K562 (cell line): ENCODE data around the gene ACP4. TPM values are rescaled to one million over a fixed set of nuclear protein-coding genes. Genes with fewer than 3 reads are reported as not detected.

ENCODE experiments used
- BHLHE40 ChIP-seq: IDR thresholded peaks from 2 replicates; pipeline ENCODE4 v1.6.1; 2011; ENCODE audit warnings: low read length, improper control_type of control experiment
- E2F3 ChIP-seq: fragments of 250-450 bp; sonication (Bioruptor Pico); IDR thresholded peaks from 2 replicates; pipeline ENCODE4 v1.4.0; 2020; ENCODE audit warnings: mild to moderate bottlenecking
- GATA2 ChIP-seq: sonication (generic); formaldehyde crosslinking; IDR thresholded peaks from 2 replicates; pipeline ENCODE4 v1.4.0; 2020; ENCODE audit warnings: mild to moderate bottlenecking, missing genetic modification reagents
- NCOA1 ChIP-seq: fragments of 450-650 bp; IDR thresholded peaks from 2 replicates; pipeline ENCODE4 v1.6.1; 2016; ENCODE audit warnings: low read depth
- NCOA2 ChIP-seq, 2 experiments: fragments of 450-650 bp; IDR thresholded peaks; 2 replicates each; pipeline ENCODE4 v1.6.1; 2018; ENCODE audit warnings: mild to moderate bottlenecking in 2 of 2, moderate library complexity in 1 of 2; ENCODE audit not compliant: partially characterized antibody in 2 of 2
- SAFB2 ChIP-seq: fragments of 200-400 bp; formaldehyde crosslinking; IDR thresholded peaks from 2 replicates; pipeline ENCODE4 v1.6.1; 2018; ENCODE audit warnings: borderline replicate concordance, low read length, low read depth, moderate library complexity; ENCODE audit not compliant: severe bottlenecking
- TCF7 ChIP-seq: sonication (generic); IDR thresholded peaks from 2 replicates; pipeline ENCODE4 v1.6.1; 2016; ENCODE audit warnings: antibody characterized with exemption, borderline replicate concordance
- ZEB2 ChIP-seq: fragments of 450-650 bp; IDR thresholded peaks from 2 replicates; pipeline ENCODE4 v1.6.1; 2016
- ZNF12 ChIP-seq: sonication (generic); formaldehyde crosslinking; IDR thresholded peaks from 2 replicates; pipeline ENCODE4 v1.4.0; 2020; ENCODE audit warnings: mild to moderate bottlenecking, missing genetic modification reagents
- ZNF174 ChIP-seq: fragments of 250-450 bp; sonication (Bioruptor Pico); IDR thresholded peaks from 2 replicates; pipeline ENCODE4 v1.4.0; 2020; ENCODE audit warnings: mild to moderate bottlenecking
- ZNF717 ChIP-seq: fragments of 250-450 bp; sonication (Bioruptor Pico); IDR thresholded peaks from 2 replicates; pipeline ENCODE4 v1.5.0; 2021
- polyA plus RNA-seq, 8 experiments: library from polyadenylated mRNA; depleted of rRNA in 4 of 8; stranded (reverse) in 5 of 8; unstranded in 3 of 8; fragments of >200 nt; fragmentation: Nextera tagmentation in 2 of 8; fragmentation: Illumina TruSeq in 1 of 8; extraction: Ambion mirVana in 2 of 8; extraction: Trizol in 1 of 8; gene quantifications; 2 replicates each; pipeline versions ENCODE4 v1.2.1 to v1.2.3, GENCODE V29; 2011 to 2014; ENCODE audit warnings: inconsistent platforms in 1 of 8, missing spikeins in 1 of 8
- total RNA-seq, 7 experiments: library from RNA; depleted of rRNA in 6 of 7; stranded (reverse); fragments of >200 nt in 6 of 7; fragmentation: Illumina TruSeq in 2 of 7; extraction: Trizol in 2 of 7; gene quantifications; 2 replicates each; pipeline versions ENCODE4 v1.2.1 to v1.2.3, GENCODE V29; 2011 to 2021; ENCODE audit warnings: low replicate concordance in 1 of 7
- TF ChIP-seq, protein P1 (sequence below): fragments of 250-450 bp; sonication (Bioruptor Pico); IDR thresholded peaks from 2 replicates; pipeline ENCODE4 v1.5.0; 2020; ENCODE audit warnings: mild to moderate bottlenecking
- TF ChIP-seq, protein P2 (sequence below): sonication (generic); formaldehyde crosslinking; IDR thresholded peaks from 2 replicates; pipeline ENCODE4 v1.8.1; 2023; ENCODE audit warnings: mild to moderate bottlenecking, missing genetic modification reagents
- TF ChIP-seq, protein P3 (sequence below): IDR thresholded peaks from 2 replicates; pipeline ENCODE4 v1.6.1; 2011; ENCODE audit warnings: borderline replicate concordance, low read depth, mild to moderate bottlenecking, moderate library complexity, low read length; ENCODE audit not compliant: insufficient read depth, poor library complexity, severe bottlenecking
- TF ChIP-seq, protein P4 (sequence below): fragments of 450-650 bp; IDR thresholded peaks from 2 replicates; pipeline ENCODE4 v1.6.1; 2016; ENCODE audit warnings: low read depth

ACP4 gene
- total and polyA plus RNA-seq, 9 of the 15 experiments (the other 6 are each of a cell fraction or from before 2014, with no cell fraction given): not detected

DNA sequence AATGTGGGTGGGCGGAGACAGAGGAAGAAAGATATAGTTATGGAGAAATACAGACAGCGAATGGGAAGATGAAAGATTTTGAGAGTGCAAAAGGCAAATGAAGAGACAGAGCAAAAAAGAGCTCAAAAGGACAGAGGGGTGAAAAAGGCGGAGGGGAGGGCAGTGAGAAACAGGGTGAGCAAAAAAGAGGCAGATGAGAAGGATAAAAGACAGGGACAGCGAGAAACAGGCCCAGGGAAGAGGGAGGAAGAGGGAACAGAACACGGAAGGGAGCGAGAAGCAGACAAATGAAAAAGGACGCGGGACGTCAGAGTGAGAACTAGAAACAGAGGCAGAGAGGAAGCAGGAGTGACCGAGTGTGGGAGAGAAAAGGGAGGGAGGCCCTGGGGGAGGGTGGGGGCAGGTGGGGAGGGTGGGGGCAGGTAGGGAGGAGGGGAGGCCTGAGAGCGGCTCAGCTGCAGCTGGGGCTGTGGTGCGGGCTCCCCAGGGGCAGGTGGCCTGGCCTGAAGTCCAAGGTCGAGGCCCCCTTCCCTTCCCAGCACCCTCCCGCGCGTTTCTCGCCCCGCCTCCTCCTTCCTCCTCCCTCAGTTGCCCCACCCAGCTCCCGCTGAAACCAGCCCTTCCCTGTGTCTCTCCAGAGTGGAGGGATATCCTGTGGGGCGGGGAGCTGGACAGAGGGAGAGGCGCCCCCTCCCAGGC is 30.5 kb downstream of the ACP4 start (continued):
- TF ChIP-seq, protein P1, sequence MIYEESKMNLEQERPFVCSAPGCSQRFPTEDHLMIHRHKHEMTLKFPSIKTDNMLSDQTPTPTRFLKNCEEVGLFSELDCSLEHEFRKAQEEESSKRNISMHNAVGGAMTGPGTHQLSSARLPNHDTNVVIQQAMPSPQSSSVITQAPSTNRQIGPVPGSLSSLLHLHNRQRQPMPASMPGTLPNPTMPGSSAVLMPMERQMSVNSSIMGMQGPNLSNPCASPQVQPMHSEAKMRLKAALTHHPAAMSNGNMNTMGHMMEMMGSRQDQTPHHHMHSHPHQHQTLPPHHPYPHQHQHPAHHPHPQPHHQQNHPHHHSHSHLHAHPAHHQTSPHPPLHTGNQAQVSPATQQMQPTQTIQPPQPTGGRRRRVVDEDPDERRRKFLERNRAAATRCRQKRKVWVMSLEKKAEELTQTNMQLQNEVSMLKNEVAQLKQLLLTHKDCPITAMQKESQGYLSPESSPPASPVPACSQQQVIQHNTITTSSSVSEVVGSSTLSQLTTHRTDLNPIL (CRISPR knock-in tag): no peak
- TF ChIP-seq ZNF717 (CRISPR knock-in tag): no peak
- no peak for TF ChIP-seq SAFB2
- no peak for TF ChIP-seq BHLHE40
- no peak for TF ChIP-seq GATA2 (CRISPR knock-in tag)
- TF ChIP-seq, protein P2, sequence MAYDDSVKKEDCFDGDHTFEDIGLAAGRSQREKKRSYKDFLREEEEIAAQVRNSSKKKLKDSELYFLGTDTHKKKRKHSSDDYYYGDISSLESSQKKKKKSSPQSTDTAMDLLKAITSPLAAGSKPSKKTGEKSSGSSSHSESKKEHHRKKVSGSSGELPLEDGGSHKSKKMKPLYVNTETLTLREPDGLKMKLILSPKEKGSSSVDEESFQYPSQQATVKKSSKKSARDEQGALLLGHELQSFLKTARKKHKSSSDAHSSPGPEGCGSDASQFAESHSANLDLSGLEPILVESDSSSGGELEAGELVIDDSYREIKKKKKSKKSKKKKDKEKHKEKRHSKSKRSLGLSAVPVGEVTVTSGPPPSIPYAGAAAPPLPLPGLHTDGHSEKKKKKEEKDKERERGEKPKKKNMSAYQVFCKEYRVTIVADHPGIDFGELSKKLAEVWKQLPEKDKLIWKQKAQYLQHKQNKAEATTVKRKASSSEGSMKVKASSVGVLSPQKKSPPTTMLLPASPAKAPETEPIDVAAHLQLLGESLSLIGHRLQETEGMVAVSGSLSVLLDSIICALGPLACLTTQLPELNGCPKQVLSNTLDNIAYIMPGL (CRISPR knock-in tag): no peak
- TF ChIP-seq TCF7: no peak
- TF ChIP-seq, protein P3, sequence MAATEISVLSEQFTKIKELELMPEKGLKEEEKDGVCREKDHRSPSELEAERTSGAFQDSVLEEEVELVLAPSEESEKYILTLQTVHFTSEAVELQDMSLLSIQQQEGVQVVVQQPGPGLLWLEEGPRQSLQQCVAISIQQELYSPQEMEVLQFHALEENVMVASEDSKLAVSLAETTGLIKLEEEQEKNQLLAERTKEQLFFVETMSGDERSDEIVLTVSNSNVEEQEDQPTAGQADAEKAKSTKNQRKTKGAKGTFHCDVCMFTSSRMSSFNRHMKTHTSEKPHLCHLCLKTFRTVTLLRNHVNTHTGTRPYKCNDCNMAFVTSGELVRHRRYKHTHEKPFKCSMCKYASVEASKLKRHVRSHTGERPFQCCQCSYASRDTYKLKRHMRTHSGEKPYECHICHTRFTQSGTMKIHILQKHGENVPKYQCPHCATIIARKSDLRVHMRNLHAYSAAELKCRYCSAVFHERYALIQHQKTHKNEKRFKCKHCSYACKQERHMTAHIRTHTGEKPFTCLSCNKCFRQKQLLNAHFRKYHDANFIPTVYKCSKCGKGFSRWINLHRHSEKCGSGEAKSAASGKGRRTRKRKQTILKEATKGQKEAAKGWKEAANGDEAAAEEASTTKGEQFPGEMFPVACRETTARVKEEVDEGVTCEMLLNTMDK: no peak
- no peak for TF ChIP-seq E2F3 (CRISPR knock-in tag)
- TF ChIP-seq ZEB2: 0 out of 2 replicates have a peak, but pooled peaks have one; percentile 25
- TF ChIP-seq ZNF12 (CRISPR knock-in tag): no peak
- TF ChIP-seq ZNF174: no peak
- TF ChIP-seq NCOA2 (IDR thresholded peaks at IDR 0.05; ENCODE audit: partially characterized antibody in 2 of 2): no peak
- TF ChIP-seq, protein P4, sequence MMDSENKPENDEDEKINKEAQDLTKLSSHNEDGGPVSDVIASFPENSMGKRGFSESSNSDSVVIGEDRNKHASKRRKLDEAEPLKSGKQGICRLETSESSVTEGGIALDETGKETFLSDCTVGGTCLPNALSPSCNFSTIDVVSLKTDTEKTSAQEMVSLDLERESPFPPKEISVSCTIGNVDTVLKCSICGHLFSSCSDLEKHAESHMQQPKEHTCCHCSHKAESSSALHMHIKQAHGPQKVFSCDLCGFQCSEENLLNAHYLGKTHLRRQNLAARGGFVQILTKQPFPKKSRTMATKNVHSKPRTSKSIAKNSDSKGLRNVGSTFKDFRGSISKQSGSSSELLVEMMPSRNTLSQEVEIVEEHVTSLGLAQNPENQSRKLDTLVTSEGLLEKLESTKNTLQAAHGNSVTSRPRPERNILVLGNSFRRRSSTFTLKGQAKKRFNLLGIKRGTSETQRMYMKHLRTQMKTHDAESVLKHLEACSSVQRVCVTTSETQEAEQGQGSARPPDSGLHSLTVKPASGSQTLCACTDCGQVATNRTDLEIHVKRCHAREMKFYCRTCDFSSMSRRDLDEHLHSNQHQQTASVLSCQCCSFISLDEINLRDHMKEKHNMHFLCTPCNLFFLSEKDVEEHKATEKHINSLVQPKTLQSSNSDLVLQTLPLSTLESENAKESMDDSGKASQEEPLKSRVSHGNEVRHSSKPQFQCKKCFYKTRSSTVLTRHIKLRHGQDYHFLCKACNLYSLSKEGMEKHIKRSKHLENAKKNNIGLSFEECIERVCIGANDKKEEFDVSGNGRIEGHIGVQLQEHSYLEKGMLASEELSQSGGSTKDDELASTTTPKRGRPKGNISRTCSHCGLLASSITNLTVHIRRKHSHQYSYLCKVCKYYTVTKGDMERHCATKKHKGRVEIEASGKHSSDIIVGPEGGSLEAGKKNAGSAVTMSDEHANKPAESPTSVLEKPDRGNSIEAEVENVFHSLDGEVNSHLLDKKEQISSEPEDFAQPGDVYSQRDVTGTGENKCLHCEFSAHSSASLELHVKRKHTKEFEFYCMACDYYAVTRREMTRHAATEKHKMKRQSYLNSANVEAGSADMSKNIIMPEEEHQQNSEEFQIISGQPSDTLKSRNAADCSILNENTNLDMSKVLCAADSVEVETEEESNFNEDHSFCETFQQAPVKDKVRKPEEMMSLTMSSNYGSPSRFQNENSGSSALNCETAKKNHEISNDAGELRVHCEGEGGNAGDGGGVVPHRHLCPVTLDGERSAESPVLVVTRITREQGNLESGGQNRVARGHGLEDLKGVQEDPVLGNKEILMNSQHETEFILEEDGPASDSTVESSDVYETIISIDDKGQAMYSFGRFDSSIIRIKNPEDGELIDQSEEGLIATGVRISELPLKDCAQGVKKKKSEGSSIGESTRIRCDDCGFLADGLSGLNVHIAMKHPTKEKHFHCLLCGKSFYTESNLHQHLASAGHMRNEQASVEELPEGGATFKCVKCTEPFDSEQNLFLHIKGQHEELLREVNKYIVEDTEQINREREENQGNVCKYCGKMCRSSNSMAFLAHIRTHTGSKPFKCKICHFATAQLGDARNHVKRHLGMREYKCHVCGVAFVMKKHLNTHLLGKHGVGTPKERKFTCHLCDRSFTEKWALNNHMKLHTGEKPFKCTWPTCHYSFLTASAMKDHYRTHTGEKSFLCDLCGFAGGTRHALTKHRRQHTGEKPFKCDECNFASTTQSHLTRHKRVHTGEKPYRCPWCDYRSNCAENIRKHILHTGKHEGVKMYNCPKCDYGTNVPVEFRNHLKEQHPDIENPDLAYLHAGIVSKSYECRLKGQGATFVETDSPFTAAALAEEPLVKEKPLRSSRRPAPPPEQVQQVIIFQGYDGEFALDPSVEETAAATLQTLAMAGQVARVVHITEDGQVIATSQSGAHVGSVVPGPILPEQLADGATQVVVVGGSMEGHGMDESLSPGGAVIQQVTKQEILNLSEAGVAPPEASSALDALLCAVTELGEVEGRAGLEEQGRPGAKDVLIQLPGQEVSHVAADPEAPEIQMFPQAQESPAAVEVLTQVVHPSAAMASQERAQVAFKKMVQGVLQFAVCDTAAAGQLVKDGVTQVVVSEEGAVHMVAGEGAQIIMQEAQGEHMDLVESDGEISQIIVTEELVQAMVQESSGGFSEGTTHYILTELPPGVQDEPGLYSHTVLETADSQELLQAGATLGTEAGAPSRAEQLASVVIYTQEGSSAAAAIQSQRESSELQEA: peak; percentile 60; the same call in 1 of the 2 replicates
- TF ChIP-seq NCOA1: no peak
